Astrocyte (in vitro differentiated cells and primary cell): ENCODE data around the gene ZNF276.

ENCODE experiments used
- EZH2 ChIP-seq: IDR thresholded peaks from 2 replicates; pipeline ENCODE4 v1.6.1; 2012; ENCODE audit warnings: mild to moderate bottlenecking, low read length, inconsistent platforms; ENCODE audit not compliant: insufficient read depth
- TF ChIP-seq, protein P1 (sequence below): IDR thresholded peaks from 2 replicates; pipeline ENCODE4 v1.5.1; 2011; ENCODE audit warnings: low read depth, mild to moderate bottlenecking, inconsistent platforms, low read length, moderate library complexity; ENCODE audit not compliant: insufficient read depth

DNA sequence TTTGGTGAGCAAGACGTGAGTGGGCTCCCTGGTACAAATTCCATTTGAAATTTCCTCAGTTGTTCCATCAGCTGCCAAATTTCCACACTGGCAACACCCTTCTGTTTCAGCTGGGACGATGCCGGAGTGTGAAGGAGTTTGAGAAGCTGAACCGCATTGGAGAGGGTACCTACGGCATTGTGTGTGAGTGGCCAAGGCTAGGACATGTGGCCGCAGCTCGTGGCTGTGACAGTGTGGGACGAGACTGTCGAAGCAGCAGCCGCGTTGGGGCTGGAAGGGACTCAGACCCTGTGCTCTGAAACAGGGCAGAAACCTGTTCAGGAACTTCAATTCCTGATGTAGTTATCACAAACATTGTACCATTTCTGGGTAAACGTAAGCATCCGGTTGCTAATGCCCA, 32.2 kb upstream of the ZNF276 start:
- TF ChIP-seq, protein P1, sequence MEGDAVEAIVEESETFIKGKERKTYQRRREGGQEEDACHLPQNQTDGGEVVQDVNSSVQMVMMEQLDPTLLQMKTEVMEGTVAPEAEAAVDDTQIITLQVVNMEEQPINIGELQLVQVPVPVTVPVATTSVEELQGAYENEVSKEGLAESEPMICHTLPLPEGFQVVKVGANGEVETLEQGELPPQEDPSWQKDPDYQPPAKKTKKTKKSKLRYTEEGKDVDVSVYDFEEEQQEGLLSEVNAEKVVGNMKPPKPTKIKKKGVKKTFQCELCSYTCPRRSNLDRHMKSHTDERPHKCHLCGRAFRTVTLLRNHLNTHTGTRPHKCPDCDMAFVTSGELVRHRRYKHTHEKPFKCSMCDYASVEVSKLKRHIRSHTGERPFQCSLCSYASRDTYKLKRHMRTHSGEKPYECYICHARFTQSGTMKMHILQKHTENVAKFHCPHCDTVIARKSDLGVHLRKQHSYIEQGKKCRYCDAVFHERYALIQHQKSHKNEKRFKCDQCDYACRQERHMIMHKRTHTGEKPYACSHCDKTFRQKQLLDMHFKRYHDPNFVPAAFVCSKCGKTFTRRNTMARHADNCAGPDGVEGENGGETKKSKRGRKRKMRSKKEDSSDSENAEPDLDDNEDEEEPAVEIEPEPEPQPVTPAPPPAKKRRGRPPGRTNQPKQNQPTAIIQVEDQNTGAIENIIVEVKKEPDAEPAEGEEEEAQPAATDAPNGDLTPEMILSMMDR: no peak
- TF ChIP-seq EZH2: no peak
